ENCODE results near the gene MYRF.

MYRF gene

DNA sequence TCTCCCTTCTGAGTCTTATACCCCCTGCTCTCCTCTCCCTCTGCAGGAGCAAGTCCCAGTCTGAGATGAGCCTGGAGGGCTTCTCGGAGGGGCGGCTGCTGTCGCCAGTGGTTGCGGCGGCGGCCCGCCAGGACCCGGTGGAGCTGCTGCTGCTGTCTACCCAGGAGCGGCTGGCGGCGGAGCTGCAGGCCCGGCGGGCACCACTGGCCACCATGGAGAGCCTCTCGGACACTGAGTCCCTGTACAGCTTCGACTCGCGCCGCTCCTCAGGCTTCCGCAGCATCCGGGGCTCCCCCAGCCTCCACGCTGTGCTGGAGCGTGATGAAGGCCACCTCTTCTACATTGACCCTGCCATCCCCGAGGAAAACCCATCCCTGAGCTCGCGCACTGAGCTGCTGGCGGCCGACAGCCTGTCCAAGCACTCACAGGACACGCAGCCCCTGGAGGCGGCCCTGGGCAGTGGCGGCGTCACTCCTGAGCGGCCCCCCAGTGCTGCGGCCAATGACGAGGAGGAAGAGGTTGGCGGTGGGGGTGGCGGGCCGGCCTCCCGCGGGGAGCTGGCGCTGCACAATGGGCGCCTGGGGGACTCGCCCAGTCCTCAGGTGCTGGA, 8.8 kb upstream of the MYRF start:
- DNase-seq: no peak

DNA sequence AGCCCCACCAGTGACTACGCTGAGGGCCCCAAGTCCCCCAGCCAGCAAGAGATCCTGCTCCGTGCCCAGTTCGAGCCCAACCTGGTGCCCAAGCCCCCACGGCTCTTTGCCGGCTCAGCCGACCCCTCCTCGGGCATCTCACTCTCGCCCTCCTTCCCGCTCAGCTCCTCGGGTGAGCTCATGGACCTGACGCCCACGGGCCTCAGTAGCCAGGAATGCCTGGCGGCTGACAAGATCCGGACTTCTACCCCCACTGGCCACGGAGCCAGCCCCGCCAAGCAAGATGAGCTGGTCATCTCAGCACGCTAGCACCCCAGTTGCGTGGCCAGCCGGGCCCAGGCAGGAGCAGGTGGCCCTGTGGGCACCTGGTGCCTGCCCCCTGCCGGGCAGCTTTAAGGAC, 8.3 kb upstream of the MYRF start:
- DNase-seq: no peak

GRCh38 chr11:61744609-61745156, 7.8 kb upstream of the MYRF start:
- no peak for DNase-seq

DNA sequence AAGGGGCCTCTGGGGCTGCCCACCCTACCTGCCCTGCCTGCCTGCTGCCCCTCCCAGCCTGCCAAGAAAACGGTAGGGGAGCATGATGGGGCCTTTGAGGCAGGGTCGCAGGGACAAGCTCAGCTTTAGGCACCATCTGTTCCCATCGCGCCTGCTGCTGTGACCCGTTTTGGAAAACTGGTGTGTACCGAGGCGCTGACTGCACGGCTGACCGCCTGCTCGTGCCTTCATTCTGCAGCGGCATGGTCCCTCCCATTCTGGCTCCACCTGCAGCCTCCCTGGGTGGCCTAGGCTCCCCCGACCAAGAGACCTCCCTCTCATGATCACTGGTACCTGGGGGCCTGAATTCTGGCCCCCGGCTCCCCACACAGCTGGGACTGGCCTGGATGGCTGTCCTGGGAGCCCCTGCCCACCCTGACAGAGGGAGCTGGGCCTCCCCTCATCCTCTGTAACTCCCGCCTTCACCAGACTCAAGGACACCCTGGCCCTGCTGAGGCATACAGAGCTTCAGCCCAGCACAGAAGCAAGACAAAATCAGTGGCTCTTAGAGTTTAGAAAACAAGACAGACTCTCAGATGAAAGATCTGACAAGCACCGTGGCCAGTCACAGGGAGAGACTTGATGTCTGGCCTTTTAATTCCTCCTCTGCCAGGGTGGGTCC, 6.5 kb upstream of the MYRF start:
- no peak for DNase-seq

DNA sequence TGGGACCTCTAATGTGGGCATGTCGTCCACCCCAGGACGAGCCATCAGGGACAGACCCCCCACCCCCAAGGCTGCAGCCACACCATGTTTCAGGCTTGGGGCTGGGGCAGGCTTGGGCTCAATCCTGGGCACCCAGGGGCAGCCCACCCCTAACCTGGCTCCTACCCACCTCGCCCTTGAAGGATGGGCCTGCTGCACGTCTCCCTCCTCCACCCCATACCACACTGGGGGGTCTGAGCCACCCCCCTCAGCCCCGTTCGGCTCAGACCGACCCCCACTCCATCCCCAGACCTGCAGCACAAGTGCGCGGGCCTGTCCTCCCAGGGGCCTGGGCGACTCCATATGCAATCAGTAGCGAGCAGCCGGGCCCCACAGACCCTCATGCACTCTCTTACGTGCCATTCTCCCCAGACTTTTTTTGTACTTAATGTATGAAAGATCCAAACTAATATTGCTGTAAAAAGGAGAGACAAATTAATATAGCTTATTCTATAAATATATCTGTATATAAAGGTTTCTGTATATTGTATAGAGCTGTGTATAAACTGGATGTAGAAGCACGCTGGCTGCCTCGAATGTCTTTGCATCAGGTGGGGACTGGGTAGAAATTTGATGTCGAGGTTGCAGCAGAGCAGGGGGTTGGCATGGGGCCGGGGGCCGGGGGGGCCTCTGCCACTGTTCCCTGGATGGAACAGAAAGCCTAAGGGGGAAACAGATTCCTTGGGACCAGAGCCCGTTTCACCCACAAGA, 5.8 kb upstream of the MYRF start:
- DNase-seq: no peak

GRCh38 chr11:61747192-61747966, 5.1 kb upstream of the MYRF start:
- DNase-seq: peak; percentile 51

GRCh38 chr11:61747967-61748285, 4.5 kb upstream of the MYRF start:
- DNase-seq: no peak

- no peak for DNase-seq
Observed at GRCh38 chr11:61749591-61750217, 2.7 kb upstream of the MYRF start.

- no peak for DNase-seq
Observed at GRCh38 chr11:61750631-61751273, 1.7 kb upstream of the MYRF start.

GRCh38 chr11:61751384-61751783, 1.1 kb upstream of the MYRF start:
- DNase-seq: no peak

DNA sequence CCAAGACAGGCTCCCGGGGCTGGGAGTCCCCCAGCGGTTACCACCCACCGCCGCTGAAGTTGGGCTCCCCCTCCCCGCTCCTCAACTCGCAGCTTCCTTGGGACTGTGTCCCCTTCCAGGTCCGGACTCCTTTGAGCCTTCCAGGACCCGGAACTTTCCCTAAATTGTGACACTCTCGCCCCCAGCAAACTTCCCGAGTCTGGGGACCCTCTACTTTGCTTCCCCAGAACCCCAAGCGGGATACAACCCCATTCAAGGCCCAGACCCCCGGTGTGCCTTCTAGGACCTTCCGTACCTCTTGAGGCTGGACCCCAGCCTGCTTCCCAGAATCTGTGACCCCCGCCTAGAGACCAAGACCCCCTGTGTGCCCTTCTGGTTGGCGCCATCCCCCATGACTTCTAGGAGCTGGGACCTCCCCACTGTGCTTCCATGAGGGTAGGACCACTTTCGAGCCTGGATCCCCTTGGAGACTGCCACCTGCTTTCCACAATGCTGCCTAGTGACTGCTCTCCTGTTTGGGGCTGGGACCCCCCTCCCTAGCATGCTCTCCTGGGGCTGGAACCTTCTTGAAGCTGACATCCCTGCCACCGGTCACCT, 587 bp downstream of the MYRF start:
- DNase-seq: no peak

- no peak for DNase-seq
Observed at GRCh38 chr11:61753672-61754071, 1.2 kb downstream of the MYRF start.

- no peak for DNase-seq
Observed at GRCh38 chr11:61754534-61755482, 2.4 kb downstream of the MYRF start.

- DNase-seq: no peak
Observed at GRCh38 chr11:61756147-61756451, 3.7 kb downstream of the MYRF start.

DNA sequence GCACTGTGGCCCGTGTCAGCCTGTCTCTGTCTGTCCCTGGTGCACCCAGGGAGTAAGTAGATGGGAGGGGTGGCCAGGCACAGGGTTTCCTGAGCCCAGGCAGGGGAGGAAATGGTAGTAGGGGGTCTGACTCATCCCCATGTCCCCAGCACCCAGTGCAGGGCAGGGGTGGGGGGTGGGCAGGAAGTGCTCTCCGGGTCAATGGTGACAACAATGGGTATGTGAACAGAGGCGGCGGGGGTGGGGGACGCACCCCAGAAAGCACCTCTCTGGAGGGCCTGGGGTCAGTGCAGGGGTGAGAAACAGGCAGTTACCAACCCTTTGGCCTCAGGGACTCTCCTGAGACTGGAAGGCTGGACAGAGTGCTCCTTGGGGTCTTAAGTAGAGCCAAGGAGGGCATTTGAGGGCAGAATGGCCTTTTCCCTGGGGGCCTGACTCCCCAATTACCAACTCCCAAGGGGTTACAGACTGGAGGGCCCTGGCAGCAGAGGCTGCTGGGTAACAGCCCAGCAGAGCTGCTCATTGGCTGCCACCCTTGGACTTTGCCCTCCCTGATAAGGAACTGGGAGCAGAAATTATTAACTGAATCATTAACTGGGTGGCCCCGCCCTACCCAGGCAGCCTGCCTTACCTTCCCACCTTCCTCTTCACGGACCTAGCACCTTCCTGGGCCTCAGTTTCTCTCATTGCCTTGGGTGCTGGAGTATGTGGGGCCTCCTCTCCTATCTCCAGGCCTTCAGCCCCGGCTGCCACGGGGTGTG, 4.2 kb downstream of the MYRF start:
- peak; percentile 63 for DNase-seq

DNA sequence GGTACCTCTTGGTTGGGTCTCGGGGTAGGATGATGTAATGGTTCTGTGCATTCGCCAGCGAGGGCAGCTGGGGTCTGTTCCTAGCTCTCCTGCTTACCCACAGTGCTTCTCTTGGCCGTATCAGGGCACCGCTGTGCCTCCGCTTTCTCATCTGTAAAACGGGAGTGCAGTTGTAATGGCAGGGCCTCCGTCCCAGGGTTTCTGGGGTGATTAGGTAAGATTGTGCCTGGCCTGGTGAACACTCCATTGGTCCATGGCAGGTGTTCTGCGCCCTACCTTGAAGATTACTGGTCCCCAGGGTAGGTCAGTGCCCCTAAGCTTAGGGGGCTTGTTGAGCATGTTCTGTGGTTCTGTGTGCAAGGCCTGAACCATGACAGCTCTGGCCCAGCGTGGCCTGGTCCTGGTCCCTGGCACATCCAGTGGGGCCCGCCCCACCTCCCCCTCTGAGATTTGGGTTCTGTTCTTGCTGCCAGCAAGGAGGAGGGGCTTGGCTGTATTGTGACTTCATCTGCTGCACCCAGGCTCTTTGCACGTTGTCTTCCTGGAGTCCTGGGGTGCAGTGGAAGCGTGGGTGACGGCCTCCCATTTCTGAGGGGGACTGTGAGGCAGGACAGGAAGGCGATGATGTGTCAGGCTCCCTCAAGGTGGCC, 4.9 kb downstream of the MYRF start:
- no peak for DNase-seq

GRCh38 chr11:61760946-61761345, 8.5 kb downstream of the MYRF start:
- DNase-seq: no peak

DNA sequence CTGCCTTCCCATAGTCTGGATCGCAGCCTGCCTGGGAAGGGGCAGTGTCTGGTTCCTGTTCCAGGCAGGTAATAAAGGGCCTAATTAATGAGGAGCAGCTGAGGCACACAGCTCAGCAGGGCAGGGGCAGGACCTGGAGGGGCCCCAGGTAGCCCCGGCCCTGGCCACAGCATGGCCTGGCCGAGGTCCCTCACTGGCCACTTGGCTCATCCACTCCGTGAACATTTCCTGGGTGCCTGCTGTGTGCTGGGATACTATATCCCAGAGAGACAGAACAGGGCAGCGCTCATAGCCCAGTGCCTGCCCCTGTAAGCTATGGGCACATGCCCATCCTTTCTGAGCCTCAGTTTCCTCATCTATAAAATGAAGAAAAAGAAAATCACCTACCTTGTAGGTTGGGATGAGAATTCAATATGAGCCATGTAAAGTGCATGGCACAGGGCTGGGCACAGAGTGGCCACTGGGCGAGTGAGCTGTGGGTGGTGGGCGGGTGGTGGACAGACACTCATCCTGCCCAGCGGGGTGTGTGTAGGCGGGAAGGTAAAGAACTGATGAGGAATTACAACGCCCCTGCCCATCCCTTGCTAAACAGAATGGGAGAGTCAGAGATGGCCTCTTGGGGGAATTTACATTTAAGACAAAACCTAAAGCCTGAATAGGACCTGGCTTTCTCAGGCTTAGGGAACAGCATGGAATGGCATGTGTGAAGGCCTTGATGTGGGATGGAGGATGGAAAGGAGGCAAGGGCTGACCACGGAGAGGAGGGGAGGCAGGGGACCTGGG, 9.2 kb downstream of the MYRF start:
- DNase-seq: no peak

DNA sequence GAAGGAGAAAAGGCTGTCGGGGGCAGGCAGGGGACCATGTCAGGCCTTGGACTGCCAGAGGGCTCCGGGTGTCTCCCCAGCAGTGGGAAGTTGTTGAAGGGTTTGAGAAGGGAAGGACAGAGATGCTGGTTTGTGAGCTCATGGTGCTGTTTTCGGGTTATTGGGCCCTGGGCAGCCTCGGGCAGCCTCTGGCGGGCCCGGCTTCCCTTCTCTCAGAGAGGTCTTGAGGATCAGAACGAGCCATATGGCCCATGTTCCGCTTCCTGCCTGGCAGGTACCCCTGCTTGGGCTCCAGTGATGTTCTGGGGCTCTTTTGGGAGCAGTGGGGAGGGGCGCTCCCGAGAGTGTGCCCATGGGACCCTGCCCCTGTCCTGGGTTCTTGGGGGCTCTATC, 9.8 kb downstream of the MYRF start:
- no peak for DNase-seq

Measured in hematopoietic multipotent progenitor cell treated with erythropoietin and hydrocortisone succinate and interleukin-3 and kit ligand, for 8 days (in vitro differentiated cells).